ENCODE results near the gene THRAP3. TPM values are rescaled to one million over a fixed set of nuclear protein-coding genes. Genes with fewer than 3 reads are reported as not detected.
A peak's percentile ranks its signal among the peaks of the same experiment; 100 is the strongest.

Gene THRAP3
- total and polyA plus RNA-seq, 9 of the 15 experiments (the other 6 are each of a cell fraction or from before 2014, with no cell fraction given): 66.2 to 135 (median 113) TPM

DNA sequence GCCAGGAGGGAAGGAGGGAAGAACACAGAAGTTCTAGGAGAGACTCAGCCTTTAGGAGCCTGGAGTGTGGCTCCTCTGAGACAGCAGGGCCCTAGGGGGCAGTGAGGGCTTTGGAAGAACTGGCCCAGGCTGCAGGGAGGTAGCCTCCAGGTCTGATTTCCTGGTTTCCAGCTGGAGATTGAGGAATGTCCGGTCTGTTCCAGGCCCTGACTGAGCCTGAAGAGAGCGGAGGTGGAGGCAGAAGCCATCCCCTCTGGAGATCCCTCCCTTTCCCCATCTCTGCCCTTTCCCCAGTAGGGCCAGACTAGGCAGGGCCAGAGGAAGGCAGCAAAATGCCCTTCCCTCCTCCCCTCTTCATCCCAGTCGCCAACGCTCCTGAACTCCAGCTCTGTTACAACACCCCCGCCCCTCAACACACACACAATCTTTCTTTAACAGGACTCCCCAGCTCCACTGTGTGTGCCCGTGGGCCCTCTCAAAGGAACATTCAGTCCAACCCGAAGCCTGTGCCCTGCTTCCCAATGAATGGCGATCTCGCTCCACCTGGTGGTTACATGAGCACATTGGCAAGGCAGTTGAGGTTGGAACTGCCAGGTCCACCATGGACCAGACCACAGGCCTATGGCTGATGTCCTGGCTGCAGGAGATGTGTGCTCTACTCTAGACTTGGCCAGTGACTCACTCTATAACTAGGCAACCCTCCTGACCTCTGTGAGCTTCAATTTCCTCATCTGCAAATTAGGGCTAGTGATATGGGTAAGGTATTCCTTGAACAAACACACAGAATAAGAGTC is 36.2 kb upstream of the THRAP3 start (continued):
- TF ChIP-seq, protein P1, sequence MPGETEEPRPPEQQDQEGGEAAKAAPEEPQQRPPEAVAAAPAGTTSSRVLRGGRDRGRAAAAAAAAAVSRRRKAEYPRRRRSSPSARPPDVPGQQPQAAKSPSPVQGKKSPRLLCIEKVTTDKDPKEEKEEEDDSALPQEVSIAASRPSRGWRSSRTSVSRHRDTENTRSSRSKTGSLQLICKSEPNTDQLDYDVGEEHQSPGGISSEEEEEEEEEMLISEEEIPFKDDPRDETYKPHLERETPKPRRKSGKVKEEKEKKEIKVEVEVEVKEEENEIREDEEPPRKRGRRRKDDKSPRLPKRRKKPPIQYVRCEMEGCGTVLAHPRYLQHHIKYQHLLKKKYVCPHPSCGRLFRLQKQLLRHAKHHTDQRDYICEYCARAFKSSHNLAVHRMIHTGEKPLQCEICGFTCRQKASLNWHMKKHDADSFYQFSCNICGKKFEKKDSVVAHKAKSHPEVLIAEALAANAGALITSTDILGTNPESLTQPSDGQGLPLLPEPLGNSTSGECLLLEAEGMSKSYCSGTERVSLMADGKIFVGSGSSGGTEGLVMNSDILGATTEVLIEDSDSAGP (CRISPR knock-in tag; IDR thresholded peaks at IDR 0.05): no peak
- TF ChIP-seq PURB (CRISPR knock-in tag; IDR thresholded peaks at IDR 0.05; ENCODE audit: low read depth) (no peak), TEAD4 (IDR thresholded peaks at IDR 0.05; ENCODE audit: low read length) (peak; percentile 21; the same call in 1 of the 2 replicates), TEAD4 (CRISPR knock-in tag; IDR thresholded peaks at IDR 0.05; ENCODE audit: borderline replicate concordance) (no peak), RB1 (IDR thresholded peaks at IDR 0.05; ENCODE audit: low read depth) (0 out of 2 replicates have a peak, but pooled peaks have one; percentile 38), ZNF212 (CRISPR knock-in tag; IDR thresholded peaks at IDR 0.05) (no peak), IRF2 (CRISPR knock-in tag; IDR thresholded peaks at IDR 0.05) (no peak), ZNF24 (IDR thresholded peaks at IDR 0.05) (peak; percentile 46; the same call in 1 of the 2 replicates), ARNT (IDR thresholded peaks at IDR 0.05) (peak in 1 of 2 experiments; percentile 35; a peak in 1 of 4 replicates), ZBTB17 (CRISPR knock-in tag; IDR thresholded peaks at IDR 0.05) (peak; percentile 44; the same call in 1 of the 2 replicates), MTA3 (IDR thresholded peaks at IDR 0.05; ENCODE audit: borderline replicate concordance) (peak; percentile 75; the same call in 1 of the 2 replicates), ZNF444 (CRISPR knock-in tag; IDR thresholded peaks at IDR 0.05) (no peak)
- TF ChIP-seq, protein P2, sequence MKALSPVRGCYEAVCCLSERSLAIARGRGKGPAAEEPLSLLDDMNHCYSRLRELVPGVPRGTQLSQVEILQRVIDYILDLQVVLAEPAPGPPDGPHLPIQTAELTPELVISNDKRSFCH (CRISPR knock-in tag; IDR thresholded peaks at IDR 0.05): no peak
- TF ChIP-seq, protein P2 (tag; IDR thresholded peaks at IDR 0.05): peak; percentile 57; the same call in 1 of the 2 replicates
- TF ChIP-seq, protein P3, sequence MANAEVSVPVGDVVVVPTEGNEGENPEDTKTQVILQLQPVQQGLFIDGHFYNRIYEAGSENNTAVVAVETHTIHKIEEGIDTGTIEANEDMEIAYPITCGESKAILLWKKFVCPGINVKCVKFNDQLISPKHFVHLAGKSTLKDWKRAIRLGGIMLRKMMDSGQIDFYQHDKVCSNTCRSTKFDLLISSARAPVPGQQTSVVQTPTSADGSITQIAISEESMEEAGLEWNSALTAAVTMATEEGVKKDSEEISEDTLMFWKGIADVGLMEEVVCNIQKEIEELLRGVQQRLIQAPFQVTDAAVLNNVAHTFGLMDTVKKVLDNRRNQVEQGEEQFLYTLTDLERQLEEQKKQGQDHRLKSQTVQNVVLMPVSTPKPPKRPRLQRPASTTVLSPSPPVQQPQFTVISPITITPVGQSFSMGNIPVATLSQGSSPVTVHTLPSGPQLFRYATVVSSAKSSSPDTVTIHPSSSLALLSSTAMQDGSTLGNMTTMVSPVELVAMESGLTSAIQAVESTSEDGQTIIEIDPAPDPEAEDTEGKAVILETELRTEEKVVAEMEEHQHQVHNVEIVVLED (CRISPR knock-in tag; IDR thresholded peaks at IDR 0.05): no peak
- TF ChIP-seq, protein P4, sequence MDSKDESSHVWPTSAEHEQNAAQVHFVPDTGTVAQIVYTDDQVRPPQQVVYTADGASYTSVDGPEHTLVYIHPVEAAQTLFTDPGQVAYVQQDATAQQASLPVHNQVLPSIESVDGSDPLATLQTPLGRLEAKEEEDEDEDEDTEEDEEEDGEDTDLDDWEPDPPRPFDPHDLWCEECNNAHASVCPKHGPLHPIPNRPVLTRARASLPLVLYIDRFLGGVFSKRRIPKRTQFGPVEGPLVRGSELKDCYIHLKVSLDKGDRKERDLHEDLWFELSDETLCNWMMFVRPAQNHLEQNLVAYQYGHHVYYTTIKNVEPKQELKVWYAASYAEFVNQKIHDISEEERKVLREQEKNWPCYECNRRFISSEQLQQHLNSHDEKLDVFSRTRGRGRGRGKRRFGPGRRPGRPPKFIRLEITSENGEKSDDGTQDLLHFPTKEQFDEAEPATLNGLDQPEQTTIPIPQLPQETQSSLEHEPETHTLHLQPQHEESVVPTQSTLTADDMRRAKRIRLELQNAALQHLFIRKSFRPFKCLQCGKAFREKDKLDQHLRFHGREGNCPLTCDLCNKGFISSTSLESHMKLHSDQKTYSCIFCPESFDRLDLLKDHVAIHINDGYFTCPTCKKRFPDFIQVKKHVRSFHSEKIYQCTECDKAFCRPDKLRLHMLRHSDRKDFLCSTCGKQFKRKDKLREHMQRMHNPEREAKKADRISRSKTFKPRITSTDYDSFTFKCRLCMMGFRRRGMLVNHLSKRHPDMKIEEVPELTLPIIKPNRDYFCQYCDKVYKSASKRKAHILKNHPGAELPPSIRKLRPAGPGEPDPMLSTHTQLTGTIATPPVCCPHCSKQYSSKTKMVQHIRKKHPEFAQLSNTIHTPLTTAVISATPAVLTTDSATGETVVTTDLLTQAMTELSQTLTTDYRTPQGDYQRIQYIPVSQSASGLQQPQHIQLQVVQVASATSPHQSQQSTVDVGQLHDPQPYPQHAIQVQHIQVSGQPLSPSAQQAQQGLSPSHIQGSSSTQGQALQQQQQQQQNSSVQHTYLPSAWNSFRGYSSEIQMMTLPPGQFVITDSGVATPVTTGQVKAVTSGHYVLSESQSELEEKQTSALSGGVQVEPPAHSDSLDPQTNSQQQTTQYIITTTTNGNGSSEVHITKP (IDR thresholded peaks at IDR 0.05; ENCODE audit: partially characterized antibody): no peak
- TF ChIP-seq, protein P5, sequence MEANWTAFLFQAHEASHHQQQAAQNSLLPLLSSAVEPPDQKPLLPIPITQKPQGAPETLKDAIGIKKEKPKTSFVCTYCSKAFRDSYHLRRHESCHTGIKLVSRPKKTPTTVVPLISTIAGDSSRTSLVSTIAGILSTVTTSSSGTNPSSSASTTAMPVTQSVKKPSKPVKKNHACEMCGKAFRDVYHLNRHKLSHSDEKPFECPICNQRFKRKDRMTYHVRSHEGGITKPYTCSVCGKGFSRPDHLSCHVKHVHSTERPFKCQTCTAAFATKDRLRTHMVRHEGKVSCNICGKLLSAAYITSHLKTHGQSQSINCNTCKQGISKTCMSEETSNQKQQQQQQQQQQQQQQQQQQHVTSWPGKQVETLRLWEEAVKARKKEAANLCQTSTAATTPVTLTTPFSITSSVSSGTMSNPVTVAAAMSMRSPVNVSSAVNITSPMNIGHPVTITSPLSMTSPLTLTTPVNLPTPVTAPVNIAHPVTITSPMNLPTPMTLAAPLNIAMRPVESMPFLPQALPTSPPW (CRISPR knock-in tag; IDR thresholded peaks at IDR 0.05): peak; percentile 66

All from K562 (cell line).